B cell (primary cell): ENCODE results near the gene DLG2.

Experiments
- CTCF ChIP-seq: fragments of 200-600 bp; IDR thresholded peaks from one replicate; pipeline ENCODE4 v1.8.0; 2022; ENCODE audit warnings: antibody characterized with exemption, mild to moderate bottlenecking
- EZH2 ChIP-seq: IDR thresholded peaks from 2 replicates; pipeline ENCODE4 v1.6.1; 2012; ENCODE audit warnings: borderline replicate concordance, low read depth, mild to moderate bottlenecking, moderate library complexity, low read length; ENCODE audit not compliant: insufficient read depth, poor library complexity, severe bottlenecking

- no peak for TF ChIP-seq CTCF
- TF ChIP-seq EZH2, result no peak
Observed at GRCh38 chr11:83564870-83565269, 2062.3 kb downstream of the DLG2 start.
